Ishikawa (cell line): ENCODE data around the gene PHF2.

Experiments used
- CEBPB ChIP-seq: IDR thresholded peaks from 2 replicates; pipeline ENCODE4 v1.6.1; 2012
- CREB1 ChIP-seq: IDR thresholded peaks from 2 replicates; pipeline ENCODE4 v1.6.1; 2012; ENCODE audit warnings: low read depth
- EGR1 ChIP-seq: IDR thresholded peaks from 2 replicates; pipeline ENCODE4 v1.6.1; 2012
- EP300 ChIP-seq: IDR thresholded peaks from 2 replicates; pipeline ENCODE4 v1.6.1; 2012; ENCODE audit warnings: borderline replicate concordance
- FOXM1 ChIP-seq: IDR thresholded peaks from 2 replicates; pipeline ENCODE4 v1.6.1; 2012; ENCODE audit warnings: low read depth, borderline replicate concordance
- NFIC ChIP-seq: IDR thresholded peaks from 2 replicates; pipeline ENCODE4 v1.6.1; 2012
- RAD21 ChIP-seq: IDR thresholded peaks from 2 replicates; pipeline ENCODE4 v1.6.1; 2012; ENCODE audit warnings: low read depth
- REST ChIP-seq: IDR thresholded peaks from 2 replicates; pipeline ENCODE4 v1.6.1; 2012; ENCODE audit warnings: low read depth, mild to moderate bottlenecking
- TAF1 ChIP-seq: IDR thresholded peaks from 2 replicates; pipeline ENCODE4 v1.6.1; 2012; ENCODE audit warnings: low read depth, mild to moderate bottlenecking
- TCF12 ChIP-seq: IDR thresholded peaks from 2 replicates; pipeline ENCODE4 v1.6.1; 2012; ENCODE audit warnings: low read depth
- TEAD4 ChIP-seq: IDR thresholded peaks from 2 replicates; pipeline ENCODE4 v1.6.1; 2012
- YY1 ChIP-seq: IDR thresholded peaks from 2 replicates; pipeline ENCODE4 v1.6.1; 2012; ENCODE audit warnings: low read depth
- ZBTB7A ChIP-seq: IDR thresholded peaks from 2 replicates; pipeline ENCODE4 v1.6.1; 2012; ENCODE audit warnings: low read depth
- TF ChIP-seq, protein P1 (sequence below): IDR thresholded peaks from 2 replicates; pipeline ENCODE4 v1.6.1; 2012
- TF ChIP-seq, protein P2 (sequence below): IDR thresholded peaks from 2 replicates; pipeline ENCODE4 v1.6.1; 2012

The PHF2 gene

DNA sequence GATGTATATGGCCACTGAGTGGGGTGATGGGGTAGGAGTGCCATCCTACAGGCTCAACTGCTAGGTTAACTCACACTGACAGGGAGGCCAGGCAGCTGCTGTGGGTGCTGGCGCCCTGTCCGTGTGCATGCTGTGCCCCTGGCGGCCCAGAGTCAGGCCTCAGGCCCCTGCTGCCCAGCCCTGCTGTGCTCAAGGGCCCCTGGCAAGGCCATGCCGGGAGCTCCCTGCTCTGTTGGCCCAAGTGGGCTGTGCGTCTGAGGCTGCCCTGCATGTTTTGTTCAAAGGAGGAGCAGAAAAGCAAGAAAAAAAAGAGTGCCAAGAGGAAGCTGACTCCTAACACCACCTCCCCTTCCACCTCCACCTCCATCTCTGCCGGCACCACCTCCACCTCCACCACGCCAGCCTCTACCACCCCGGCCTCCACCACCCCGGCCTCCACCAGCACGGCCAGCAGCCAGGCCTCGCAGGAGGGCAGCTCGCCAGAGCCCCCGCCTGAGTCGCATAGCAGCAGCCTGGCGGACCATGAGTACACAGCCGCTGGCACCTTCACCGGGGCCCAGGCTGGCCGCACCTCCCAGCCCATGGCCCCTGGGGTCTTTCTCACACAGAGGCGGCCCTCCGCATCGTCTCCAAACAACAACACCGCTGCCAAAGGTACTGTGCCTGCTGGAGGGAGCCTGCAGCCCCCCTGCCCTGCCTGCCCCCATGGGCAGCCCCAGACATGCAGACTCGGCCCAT is 100.1 kb downstream of the PHF2 start:
- no peak for TF ChIP-seq FOXM1
- no peak for TF ChIP-seq RAD21
- no peak for TF ChIP-seq CREB1
- TF ChIP-seq TEAD4: no peak
- TF ChIP-seq NFIC: no peak
- TF ChIP-seq, protein P1, sequence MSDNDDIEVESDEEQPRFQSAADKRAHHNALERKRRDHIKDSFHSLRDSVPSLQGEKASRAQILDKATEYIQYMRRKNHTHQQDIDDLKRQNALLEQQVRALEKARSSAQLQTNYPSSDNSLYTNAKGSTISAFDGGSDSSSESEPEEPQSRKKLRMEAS: no peak
- TF ChIP-seq TAF1: no peak
- TF ChIP-seq TCF12: no peak
- no peak for TF ChIP-seq YY1
- no peak for TF ChIP-seq CEBPB
- TF ChIP-seq EGR1: no peak
- TF ChIP-seq, protein P2, sequence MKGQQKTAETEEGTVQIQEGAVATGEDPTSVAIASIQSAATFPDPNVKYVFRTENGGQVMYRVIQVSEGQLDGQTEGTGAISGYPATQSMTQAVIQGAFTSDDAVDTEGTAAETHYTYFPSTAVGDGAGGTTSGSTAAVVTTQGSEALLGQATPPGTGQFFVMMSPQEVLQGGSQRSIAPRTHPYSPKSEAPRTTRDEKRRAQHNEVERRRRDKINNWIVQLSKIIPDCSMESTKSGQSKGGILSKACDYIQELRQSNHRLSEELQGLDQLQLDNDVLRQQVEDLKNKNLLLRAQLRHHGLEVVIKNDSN: no peak
- no peak for TF ChIP-seq REST
- no peak for TF ChIP-seq ZBTB7A
- TF ChIP-seq EP300: no peak

DNA sequence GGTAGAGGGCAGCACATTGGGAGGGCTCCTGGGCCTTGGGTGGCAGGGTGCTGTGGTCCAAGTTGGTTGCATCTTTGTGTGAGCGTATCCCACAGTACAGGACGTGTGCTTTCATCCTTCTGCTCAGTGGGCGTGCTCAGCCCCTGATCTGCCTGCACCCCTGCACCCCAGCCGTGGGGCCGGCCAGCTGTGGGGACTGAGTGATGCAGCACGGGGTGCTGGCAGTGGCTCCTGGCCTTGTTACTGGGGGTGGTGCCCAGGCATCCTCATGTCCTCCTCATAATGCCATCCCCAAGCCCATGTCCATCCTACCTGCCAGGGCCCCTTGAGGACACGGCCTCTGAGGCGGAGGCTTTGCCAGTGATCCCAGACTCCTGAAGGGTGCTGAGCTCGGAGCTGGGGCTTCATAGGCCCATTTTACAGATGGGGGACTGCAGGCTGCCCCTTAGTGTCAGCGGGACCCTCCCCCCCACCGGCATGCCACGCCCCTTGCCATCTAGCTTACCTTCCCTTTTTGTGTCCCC is 100.7 kb downstream of the PHF2 start:
- TF ChIP-seq, protein P1: no peak
- TF ChIP-seq, protein P2: no peak
- TF ChIP-seq TCF12 (no peak), EGR1 (no peak), REST (no peak), CEBPB (no peak), FOXM1 (no peak), TEAD4 (no peak), NFIC (no peak)

DNA sequence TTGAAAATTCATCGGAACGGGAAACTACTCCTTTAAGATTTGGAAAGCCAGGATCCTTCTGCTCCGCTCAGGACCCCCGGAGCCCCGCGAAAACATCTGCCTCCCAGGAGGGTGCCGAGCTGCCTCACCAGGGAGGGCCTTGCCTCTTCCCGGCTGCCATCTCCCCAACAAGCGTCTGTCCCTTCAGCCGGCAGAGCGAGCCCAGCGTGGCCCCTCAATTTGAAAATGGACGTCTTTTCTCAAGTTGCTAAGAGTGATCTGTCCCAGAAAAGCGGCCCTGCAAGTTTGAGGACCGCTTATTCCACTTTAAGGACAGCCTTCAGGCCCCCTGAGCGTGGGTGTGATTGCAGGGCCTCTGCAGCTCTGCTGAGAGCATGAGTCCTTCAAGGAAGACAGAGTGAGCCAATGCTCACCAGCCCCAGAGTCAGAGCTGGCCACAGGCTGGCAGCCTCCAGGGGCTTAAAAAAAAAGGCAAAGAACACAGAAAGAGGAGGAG is 101.3 kb downstream of the PHF2 start:
- TF ChIP-seq CREB1 (no peak), EP300 (no peak), REST (no peak), NFIC (no peak), YY1 (no peak), CEBPB (no peak), TEAD4 (no peak), ZBTB7A (no peak), RAD21 (no peak), TAF1 (no peak), FOXM1 (no peak), EGR1 (no peak), TCF12 (no peak)
- TF ChIP-seq, protein P2: no peak
- TF ChIP-seq, protein P1: no peak
